Activated naive CD8-positive, alpha-beta T cell treated with anti-CD3 and anti-CD28 coated beads, Interleukin-2, amount 10 ng/mL, durations not matched to agents 7 days and 5 days (primary cell): ENCODE data around the gene DERL3. TPM values are rescaled to one million over a fixed set of nuclear protein-coding genes. Genes with fewer than 3 reads are reported as not detected.
A peak's percentile ranks its signal among the peaks of the same experiment; 100 is the strongest.

Source experiments
- ATAC-seq: fragments of 150-1000 bp; cut with Tn5 transposase; one replicate; pipeline ENCODE4 v1.10.0; 2021; ENCODE audit warnings: low read depth, moderate library complexity
- POLR2A ChIA-PET: fragments of 350-600 bp; sonication (Branson Sonifier 250); formaldehyde crosslinking; loops from one replicate; lab custom pipeline; 2021; ENCODE audit warnings: antibody characterized with exemption; lab: Charles Lee
- DNase-seq: peaks from one replicate; pipeline ENCODE4 v3.0.0; 2021
- H3K27ac Mint-ChIP-seq: one replicate; pipeline ENCODE4 v1.8.0; 2022; ENCODE audit warnings: mild to moderate bottlenecking, mixed read lengths
- H3K27me3 Mint-ChIP-seq: one replicate; pipeline ENCODE4 v1.8.0; 2022; ENCODE audit warnings: mild to moderate bottlenecking, moderate library complexity, mixed read lengths
- H3K36me3 Mint-ChIP-seq: one replicate; pipeline ENCODE4 v1.8.0; 2021; ENCODE audit warnings: mild to moderate bottlenecking, mixed read lengths
- H3K4me1 Mint-ChIP-seq: one replicate; pipeline ENCODE4 v1.8.0; 2021; ENCODE audit warnings: mixed read lengths
- H3K4me3 Mint-ChIP-seq: one replicate; pipeline ENCODE4 v1.8.0; 2022; ENCODE audit warnings: mild to moderate bottlenecking, moderate library complexity, mixed read lengths
- H3K9me3 Mint-ChIP-seq: one replicate; pipeline ENCODE4 v1.8.0; 2021; ENCODE audit warnings: mixed read lengths
- total RNA-seq, 2 experiments: library from RNA; stranded (reverse); gene quantifications; one replicate each; pipeline ENCODE4 v1.2.3, GENCODE V29; 2021

Gene DERL3
- total RNA-seq, 2 experiments from 2014 or later = 9.6 to 9.9 TPM

GRCh38 chr22:23833017-23833751 is 5.6 kb downstream of the DERL3 start:
- no peak for ATAC-seq
- POLR2A ChIA-PET = interaction anchor here (0.8 kb wide), 1 partner anchor 62 kb away, joined by 3 read pairs; no protein-coding TSS in a partner anchor
- Mint-ChIP-seq H3K27ac (no peak overlapping the region), H3K4me1 (peaks cover 12% of the 10 kb centered on the region), H3K27me3 (no peaks in the 10 kb centered on the region), H3K9me3 (no peaks in the 10 kb centered on the region), H3K4me3 (no peak overlapping the region), H3K36me3 (peaks cover 13% of the 10 kb centered on the region)
- DNase-seq = peak; percentile 15

GRCh38 chr22:23832226-23833016 is 6.4 kb downstream of the DERL3 start:
- no peak for ATAC-seq
- Mint-ChIP-seq H3K36me3 (peaks cover 13% of the 10 kb centered on the region), H3K27me3 (no peaks in the 10 kb centered on the region), H3K9me3 (no peaks in the 10 kb centered on the region), H3K27ac (no peak overlapping the region), H3K4me3 (no peak overlapping the region), H3K4me1 (peaks cover 7% of the 10 kb centered on the region)
- peak; percentile 24 for DNase-seq
- POLR2A ChIA-PET = interaction anchor here (0.8 to 0.9 kb wide), 2 partner anchors 12 to 61 kb away, joined by 3 to 4 read pairs; no protein-coding TSS in a partner anchor

- POLR2A ChIA-PET = interaction anchor here (0.9 kb wide), 1 partner anchor 11 kb away, joined by 4 read pairs; no protein-coding TSS in a partner anchor
- Mint-ChIP-seq H3K27me3 (no peaks in the 10 kb centered on the region), H3K4me3 (no peak overlapping the region), H3K36me3 (peaks cover 11% of the 10 kb centered on the region), H3K27ac (no peak overlapping the region), H3K4me1 (peaks cover 6% of the 10 kb centered on the region), H3K9me3 (no peaks in the 10 kb centered on the region)
- DNase-seq (peak; percentile 13), ATAC-seq (no peak)
Measured at GRCh38 chr22:23831781-23832180, 7.0 kb downstream of the DERL3 start.

- Mint-ChIP-seq H3K27ac (no peak overlapping the region), H3K36me3 (peaks cover 15% of the 10 kb centered on the region), H3K4me1 (peaks cover 7% of the 10 kb centered on the region), H3K4me3 (no peak overlapping the region), H3K27me3 (no peaks in the 10 kb centered on the region), H3K9me3 (no peaks in the 10 kb centered on the region)
- POLR2A ChIA-PET = no interaction called here
- peak; percentile 5 for DNase-seq
- no peak for ATAC-seq
Measured at GRCh38 chr22:23831261-23831660, 7.5 kb downstream of the DERL3 start.

GRCh38 chr22:23829845-23830372 is 8.9 kb downstream of the DERL3 start:
- no peak for DNase-seq
- Mint-ChIP-seq H3K9me3 (no peaks in the 10 kb centered on the region), H3K27ac (no peak overlapping the region), H3K27me3 (no peaks in the 10 kb centered on the region), H3K4me3 (no peak overlapping the region), H3K4me1 (peaks cover 14% of the 10 kb centered on the region), H3K36me3 (peaks cover 23% of the 10 kb centered on the region)
- no peak for ATAC-seq
- POLR2A ChIA-PET = no interaction called here

- H3K36me3 Mint-ChIP-seq = peaks cover 26% of the 10 kb centered on the region
- H3K4me3 Mint-ChIP-seq = no peak overlapping the region
- peak overlapping the region; percentile 37 for H3K27ac Mint-ChIP-seq
- ATAC-seq = no peak
- POLR2A ChIA-PET = no interaction called here
- H3K27me3 Mint-ChIP-seq = no peaks in the 10 kb centered on the region
- no peak for DNase-seq
- peaks cover 14% of the 10 kb centered on the region for H3K4me1 Mint-ChIP-seq
- H3K9me3 Mint-ChIP-seq = no peaks in the 10 kb centered on the region
Measured at GRCh38 chr22:23828800-23829680, 9.8 kb downstream of the DERL3 start.

GRCh38 chr22:23827351-23827995 is 11.3 kb downstream of the DERL3 start:
- no peaks in the 10 kb centered on the region for H3K9me3 Mint-ChIP-seq
- no peak for DNase-seq
- H3K4me1 Mint-ChIP-seq = peaks cover 19% of the 10 kb centered on the region
- H3K27me3 Mint-ChIP-seq = no peaks in the 10 kb centered on the region
- H3K36me3 Mint-ChIP-seq = peaks cover 40% of the 10 kb centered on the region
- POLR2A ChIA-PET = no interaction called here
- no peak overlapping the region for H3K4me3 Mint-ChIP-seq
- peak overlapping the region; percentile 90 for H3K27ac Mint-ChIP-seq
- ATAC-seq = no peak

- Mint-ChIP-seq H3K4me1 (peaks cover 21% of the 10 kb centered on the region), H3K9me3 (no peaks in the 10 kb centered on the region), H3K27me3 (no peaks in the 10 kb centered on the region), H3K27ac (peak overlapping the region; percentile 90), H3K36me3 (peaks cover 41% of the 10 kb centered on the region), H3K4me3 (peak overlapping the region; percentile 54)
- no peak for DNase-seq
- peak; percentile 37 for ATAC-seq
- POLR2A ChIA-PET = interaction anchor here (1.1 kb wide), 1 partner anchor 10 kb away, joined by 6 read pairs; no protein-coding TSS in a partner anchor
Measured at GRCh38 chr22:23826510-23827350, 12.1 kb downstream of the DERL3 start.

- Mint-ChIP-seq H3K27ac (peak overlapping the region; percentile 90), H3K4me3 (no peak overlapping the region), H3K9me3 (no peaks in the 10 kb centered on the region), H3K4me1 (peaks cover 32% of the 10 kb centered on the region), H3K27me3 (no peaks in the 10 kb centered on the region), H3K36me3 (peaks cover 46% of the 10 kb centered on the region)
- ATAC-seq = no peak
- POLR2A ChIA-PET = interaction anchor here (0.6 kb wide), 1 partner anchor 39 kb away, joined by 3 read pairs; no protein-coding TSS in a partner anchor
- DNase-seq = no peak
Measured at GRCh38 chr22:23825246-23825905, 13.4 kb downstream of the DERL3 start.

- Mint-ChIP-seq H3K4me3 (no peak overlapping the region), H3K9me3 (no peaks in the 10 kb centered on the region), H3K27ac (peak overlapping the region; percentile 80), H3K4me1 (peaks cover 35% of the 10 kb centered on the region), H3K36me3 (peaks cover 46% of the 10 kb centered on the region), H3K27me3 (no peaks in the 10 kb centered on the region)
- no peak for ATAC-seq
- DNase-seq = no peak
- POLR2A ChIA-PET = no interaction called here
Measured at GRCh38 chr22:23824476-23825245, 14.1 kb downstream of the DERL3 start.

GRCh38 chr22:23823331-23823791 is 15.4 kb downstream of the DERL3 start:
- ATAC-seq = no peak
- H3K4me1 Mint-ChIP-seq = peaks cover 40% of the 10 kb centered on the region

More at GRCh38 chr22:23823331-23823791, 15.4 kb downstream of the DERL3 start:
- Mint-ChIP-seq H3K4me3 (no peak overlapping the region), H3K27me3 (no peaks in the 10 kb centered on the region), H3K9me3 (no peaks in the 10 kb centered on the region), H3K36me3 (peaks cover 54% of the 10 kb centered on the region), H3K27ac (peak overlapping the region; percentile 80)
- POLR2A ChIA-PET = no interaction called here
- no peak for DNase-seq
